GM18526 (cell line): ENCODE measurements around the gene BCAS3.

Experiments used
- POLR2A ChIP-seq: IDR thresholded peaks from 3 replicates; pipeline ENCODE4 v1.6.1; 2011; ENCODE audit not compliant: insufficient read length; ENCODE audit errors: extremely low read depth

Gene BCAS3

DNA sequence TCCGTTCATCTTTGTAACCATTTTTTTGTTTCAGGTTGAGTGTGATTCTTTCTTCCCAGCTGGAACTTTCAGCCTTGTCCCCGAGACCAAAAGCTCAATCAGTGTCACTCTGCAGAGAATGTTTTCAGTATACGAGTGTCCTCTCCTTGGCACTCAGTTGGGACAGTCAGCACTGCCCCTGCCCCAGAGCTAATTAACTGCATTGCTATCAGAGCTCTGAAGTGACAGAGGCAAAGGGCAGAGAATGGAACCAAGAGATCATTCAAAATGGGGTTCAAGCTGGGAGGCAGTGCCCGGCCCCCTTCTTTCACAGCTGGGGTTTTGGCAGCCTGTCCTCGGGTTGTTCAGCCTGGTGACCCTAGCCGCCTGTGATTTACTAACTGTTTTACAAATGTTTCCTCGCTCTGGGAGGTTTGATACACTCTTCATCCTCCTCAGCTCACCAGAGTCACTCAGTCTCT lies 526.0 kb downstream of the BCAS3 start:
- no peak for TF ChIP-seq POLR2A

DNA sequence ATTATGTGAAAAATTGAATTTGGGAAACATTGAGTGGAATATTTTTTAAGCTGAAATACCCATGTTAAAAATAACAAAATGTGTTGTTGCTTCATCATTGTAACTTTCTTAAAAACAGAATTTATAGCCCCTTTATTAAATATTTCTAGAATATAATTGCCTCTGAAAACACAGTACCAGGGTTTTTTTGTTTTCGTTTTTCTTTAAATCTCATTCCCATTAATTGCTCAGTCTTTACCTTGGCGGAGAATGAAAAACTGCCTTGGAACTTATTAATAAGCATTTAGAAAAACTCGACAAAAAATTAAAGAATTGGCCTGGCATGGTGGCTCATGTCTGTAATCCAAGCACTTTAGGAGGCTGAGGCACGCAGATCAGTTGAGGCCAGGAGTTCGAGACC lies 526.8 kb downstream of the BCAS3 start:
- TF ChIP-seq POLR2A: no peak

- no peak for TF ChIP-seq POLR2A
Measured at GRCh38 chr17:61205401-61205800, 527.8 kb downstream of the BCAS3 start.

DNA sequence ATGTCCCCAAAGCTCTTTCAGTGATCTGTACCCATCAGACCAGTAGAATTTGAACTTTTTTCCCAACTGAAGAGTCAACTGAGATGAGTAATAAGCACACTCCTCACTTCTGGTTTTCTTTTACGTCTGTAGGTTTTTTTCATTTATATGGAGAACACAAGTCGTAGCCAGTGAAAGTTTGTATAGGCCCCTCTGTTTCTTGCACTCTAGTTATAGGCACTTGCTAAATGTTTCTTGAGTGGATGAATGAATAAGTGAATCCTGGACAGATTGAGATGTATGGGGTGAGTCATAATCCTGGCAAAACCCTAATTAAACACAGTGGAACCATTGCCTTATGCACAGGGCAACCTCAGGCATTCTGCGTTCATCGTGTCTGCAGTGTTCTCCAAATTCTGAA lies 528.3 kb downstream of the BCAS3 start:
- no peak for TF ChIP-seq POLR2A

DNA sequence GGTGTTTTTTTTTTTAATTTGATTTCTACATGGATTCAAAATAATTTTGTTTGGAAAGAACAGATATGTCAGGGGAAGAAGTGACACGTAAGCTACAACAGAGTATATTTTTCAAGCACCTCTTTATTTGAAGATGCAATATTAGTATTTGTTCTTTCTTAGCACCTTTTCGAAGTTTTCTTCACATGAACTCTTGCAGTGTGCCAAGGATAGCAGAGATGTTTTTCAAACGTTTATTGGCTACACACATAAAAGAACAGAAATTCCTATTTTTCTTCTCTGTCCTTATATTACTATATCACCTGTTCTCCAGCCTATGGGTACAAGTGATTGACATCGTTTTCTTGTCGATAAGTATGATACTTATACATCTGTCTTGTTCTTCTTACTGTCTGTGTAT lies 529.3 kb downstream of the BCAS3 start:
- no peak for TF ChIP-seq POLR2A

GRCh38 chr17:61208301-61209105 lies 530.9 kb downstream of the BCAS3 start:
- no peak for TF ChIP-seq POLR2A

DNA sequence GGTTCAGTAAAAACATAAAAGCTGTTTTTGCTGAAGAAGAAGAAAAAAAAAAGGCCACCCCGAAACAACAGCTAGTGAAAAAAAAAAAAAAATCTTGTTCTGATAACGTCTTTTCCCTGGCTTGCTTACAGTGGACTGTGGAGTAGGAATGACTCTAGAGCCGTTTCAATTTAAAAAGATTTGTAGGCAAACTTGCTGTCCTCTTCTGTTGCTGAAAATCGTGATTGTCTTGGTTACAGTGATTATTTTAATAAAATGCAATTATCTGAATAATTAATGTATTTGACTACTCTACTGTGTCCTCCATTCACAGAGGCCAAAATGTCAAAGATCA lies 531.4 kb downstream of the BCAS3 start:
- no peak for TF ChIP-seq POLR2A

DNA sequence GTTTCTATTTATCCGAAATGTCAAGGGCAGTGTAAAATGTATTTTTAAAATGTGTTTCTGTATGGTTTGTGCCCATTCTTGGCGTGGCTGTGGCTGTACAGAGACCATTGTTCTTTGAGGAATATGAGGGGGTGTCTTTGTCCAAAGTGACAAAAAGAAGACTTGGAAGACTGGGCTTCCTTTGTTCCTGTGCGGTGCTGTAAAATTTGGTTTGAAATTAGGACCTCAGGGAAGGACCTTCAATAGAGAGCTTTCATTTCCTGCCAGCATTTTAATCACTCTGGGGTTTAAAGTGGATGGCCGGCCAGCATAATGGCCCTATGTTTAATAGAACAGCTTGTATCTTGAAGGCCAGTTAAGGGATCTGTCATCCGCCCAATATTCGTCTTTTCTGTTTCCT lies 531.9 kb downstream of the BCAS3 start:
- TF ChIP-seq POLR2A: no peak

- no peak for TF ChIP-seq POLR2A
Measured at GRCh38 chr17:61211236-61211635, 533.6 kb downstream of the BCAS3 start.

- TF ChIP-seq POLR2A: no peak
Measured at GRCh38 chr17:61212655-61213054, 535.0 kb downstream of the BCAS3 start.

DNA sequence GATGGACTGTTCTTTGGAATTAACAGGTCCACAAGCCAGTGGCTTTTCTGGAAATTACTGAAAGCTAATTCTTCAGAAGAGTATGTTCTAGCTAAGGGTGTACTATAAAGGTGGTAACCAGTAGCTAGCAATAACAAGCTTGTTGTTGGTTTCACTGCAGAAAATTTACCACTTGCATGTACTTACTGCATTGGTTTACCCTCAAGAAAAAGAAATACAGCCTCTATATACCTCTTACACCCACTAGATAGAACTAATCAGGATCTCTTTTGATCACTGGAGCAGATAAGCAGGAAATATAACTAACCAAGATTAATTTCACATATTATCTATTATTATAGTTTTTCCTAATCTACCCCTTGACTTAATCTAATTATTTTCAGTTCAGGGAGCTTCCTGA lies 537.1 kb downstream of the BCAS3 start:
- no peak for TF ChIP-seq POLR2A

DNA sequence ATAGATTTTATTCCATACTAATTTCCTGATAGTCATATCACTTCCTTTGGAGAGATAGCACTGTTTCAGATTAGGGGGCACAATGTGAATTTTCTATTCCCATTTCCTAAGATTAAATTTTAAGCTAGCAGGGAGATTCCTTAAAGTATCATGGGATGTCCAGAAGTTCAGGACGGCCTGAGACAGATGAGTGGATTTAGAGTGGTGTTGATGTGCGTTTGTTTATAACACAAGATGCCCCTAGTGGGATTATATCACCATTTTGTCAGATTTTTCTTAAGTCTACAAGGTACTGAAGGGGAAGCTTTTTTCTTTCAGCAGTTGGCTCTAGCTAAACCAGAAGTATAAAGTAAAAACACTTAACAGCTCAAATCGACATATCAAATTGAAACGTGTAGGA lies 538.4 kb downstream of the BCAS3 start:
- no peak for TF ChIP-seq POLR2A

DNA sequence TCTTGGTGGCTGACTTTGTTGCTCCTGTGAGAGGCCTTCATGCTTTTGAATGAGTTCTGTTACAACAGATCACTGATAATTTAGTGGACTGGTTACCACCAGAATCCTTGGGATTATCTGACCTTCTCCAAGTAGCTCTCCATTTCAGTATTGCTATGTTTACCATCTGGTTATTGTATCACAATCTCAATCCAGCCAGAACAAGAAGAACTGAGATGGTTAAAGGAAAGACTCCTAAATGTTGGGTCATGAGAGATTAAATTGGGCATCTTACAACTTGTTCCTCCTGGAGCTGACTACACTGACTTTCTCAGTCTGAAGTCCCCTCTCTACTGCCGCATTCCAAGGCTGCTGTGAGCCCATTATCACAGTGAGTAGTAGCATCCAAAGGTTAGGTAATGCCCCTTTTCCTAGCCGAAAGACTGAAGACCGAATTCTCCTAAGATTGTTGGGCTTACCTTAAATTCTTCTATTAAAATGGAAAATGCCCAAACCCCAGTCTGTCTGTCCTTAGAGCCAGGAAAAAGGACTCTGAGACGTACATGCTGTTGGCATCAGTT lies 540.3 kb downstream of the BCAS3 start:
- TF ChIP-seq POLR2A: no peak

GRCh38 chr17:61218438-61218837 lies 540.8 kb downstream of the BCAS3 start:
- TF ChIP-seq POLR2A: no peak

DNA sequence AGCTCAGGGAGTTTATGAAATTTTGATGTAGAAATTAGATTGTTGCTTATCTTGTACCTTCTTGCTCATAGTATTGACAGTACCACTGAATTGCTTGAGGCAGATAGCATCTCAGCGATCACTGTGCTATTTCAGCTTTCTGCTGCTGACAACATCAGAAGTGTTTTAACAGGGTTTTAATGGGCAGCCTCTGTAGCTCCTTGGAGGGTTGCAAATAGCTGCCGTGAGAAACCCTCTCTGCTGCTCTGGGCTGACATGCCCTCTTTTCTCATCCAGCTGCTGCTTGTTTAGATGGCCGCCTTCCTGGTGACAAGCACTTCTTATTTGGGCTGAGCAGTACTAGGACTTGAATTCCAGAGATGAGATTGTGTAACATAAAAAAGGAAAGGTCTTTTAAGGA lies 541.8 kb downstream of the BCAS3 start:
- no peak for TF ChIP-seq POLR2A

DNA sequence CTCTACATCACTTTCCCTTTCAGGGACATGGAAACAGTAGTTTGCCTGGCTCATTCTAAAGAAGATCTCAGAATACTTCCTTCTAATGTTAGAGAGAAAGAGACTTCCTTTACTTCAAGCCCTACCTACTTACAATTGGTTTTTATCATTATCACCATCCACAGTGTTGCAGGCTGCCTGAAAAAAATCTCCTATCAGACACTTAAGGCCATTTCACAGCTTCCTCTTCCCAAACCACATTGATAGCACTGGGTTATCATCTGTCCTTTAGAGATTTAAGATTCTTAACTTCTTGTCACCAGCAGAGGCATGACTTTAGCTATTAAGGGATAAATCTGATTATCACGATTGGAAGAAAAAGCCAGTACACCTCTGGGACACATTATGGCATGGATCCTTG lies 543.5 kb downstream of the BCAS3 start:
- no peak for TF ChIP-seq POLR2A

GRCh38 chr17:61221597-61222471 lies 544.2 kb downstream of the BCAS3 start:
- no peak for TF ChIP-seq POLR2A

GRCh38 chr17:61223725-61224124 lies 546.1 kb downstream of the BCAS3 start:
- TF ChIP-seq POLR2A: no peak
